Spleen (tissue), 11 donors: ENCODE results near the gene P2RY2. TPM values are rescaled to one million over a fixed set of nuclear protein-coding genes. Genes with fewer than 3 reads are reported as not detected.
A peak's percentile ranks its signal among the peaks of the same experiment; 100 is the strongest.

Source experiments
- DNase-seq: peaks from one replicate; pipeline ENCODE4 v3.0.0-alpha.2; 2020
- H3K27ac ChIP-seq, 8 donors: fragments of 200-600 bp; sonication (generic) in 7 of 8; 1 replicate in 4 of 8; 2 replicates in 4 of 8; pipeline versions ENCODE4 v1.5.0 to v1.8.0; 2016 to 2021; ENCODE audit warnings: inconsistent platforms in 4 of 8, mild to moderate bottlenecking in 4 of 8, moderate library complexity in 1 of 8
- H3K27me3 ChIP-seq, 7 donors: fragments of 200-600 bp; sonication (generic) in 6 of 7; replicated peaks in 1 of 7; 1 replicate in 4 of 7; 2 replicates in 3 of 7; pipeline versions ENCODE4 v1.5.0 to v1.8.0; 2016 to 2021; ENCODE audit warnings: inconsistent platforms in 3 of 7, mild to moderate bottlenecking in 1 of 7
- H3K36me3 ChIP-seq, 6 donors: fragments of 200-600 bp; sonication (generic) in 5 of 6; 1 replicate in 4 of 6; 2 replicates in 2 of 6; pipeline versions ENCODE4 v1.5.0 to v1.8.0; 2016 to 2021; ENCODE audit warnings: inconsistent platforms in 2 of 6
- H3K4me1 ChIP-seq, 6 donors: fragments of 200-600 bp; sonication (generic) in 5 of 6; 1 replicate in 3 of 6; 2 replicates in 3 of 6; pipeline versions ENCODE4 v1.5.0 to v1.8.0; 2016 to 2021; ENCODE audit warnings: inconsistent platforms in 3 of 6
- H3K4me3 ChIP-seq, 8 donors: fragments of 200-600 bp; sonication (generic) in 7 of 8; 1 replicate in 4 of 8; 2 replicates in 4 of 8; pipeline versions ENCODE4 v1.5.0 to v1.8.0; 2016 to 2021; ENCODE audit warnings: inconsistent platforms in 4 of 8, mild to moderate bottlenecking in 4 of 8, moderate library complexity in 2 of 8
- H3K9me3 ChIP-seq, 8 donors: fragments of 200-600 bp; sonication (generic) in 7 of 8; 1 replicate in 4 of 8; 2 replicates in 4 of 8; pipeline versions ENCODE4 v1.5.0 to v1.8.0; 2016 to 2021; ENCODE audit warnings: inconsistent platforms in 4 of 8
- POLR2A ChIP-seq, 3 donors: fragments of 450-650 bp; IDR thresholded peaks; one replicate each; pipeline ENCODE4 v1.5.1; 2017; ENCODE audit warnings: antibody characterized with exemption in 3 of 3, mild to moderate bottlenecking in 1 of 3
- POLR2AphosphoS5 ChIP-seq, 3 donors: sonication (generic); formaldehyde crosslinking; IDR thresholded peaks; one replicate each; pipeline ENCODE4 v1.5.1; 2017; ENCODE audit warnings: antibody characterized with exemption in 3 of 3
- WGBS, 5 donors: extraction: QIAGEN DNeasy Blood & Tissue Kit in 3 of 5; methylation state at CpG; one replicate each; pipeline versions ENCODE4 v1.1.5 to v1.1.7; 2013 to 2018; 5-methylcytosine and 5-hydroxymethylcytosine counted together
- intact Hi-C: fragments of 100-400 bp; cut with DNase I; formaldehyde crosslinking; loops from one replicate; pipeline ENCODE4 v1.15.0; 2023; ENCODE audit warnings: low total_unique reads
- polyA plus RNA-seq, 3 donors: library from polyadenylated mRNA; stranded (reverse); fragments of 200-250 nt; gene quantifications; one replicate each; pipeline ENCODE4 v1.2.1, GENCODE V29; 2013
- total RNA-seq, 7 donors: library from RNA; depleted of rRNA in 3 of 7; stranded (reverse); fragments of >200 nt in 3 of 7; fragmentation: NEBNext Ultra II Directional in 4 of 7; extraction: Animal tissue kit (Norgen Biotek cat#: 25700) in 4 of 7; gene quantifications; one replicate each; pipeline versions ENCODE4 v1.1.0 to v1.2.1, GENCODE V29; 2016 to 2021
- TF ChIP-seq, protein P1 (sequence below), 11 experiments: fragments of 200-600 bp in 7 of 11; fragments of 450-650 bp in 4 of 11; sonication (generic) in 4 of 11; IDR thresholded peaks in 8 of 11; conservative IDR thresholded peaks in 3 of 11; 1 replicate in 7 of 11; 2 replicates in 4 of 11; pipeline versions ENCODE4 v1.4.0 to v1.8.0; 2016 to 2021; ENCODE audit warnings: antibody characterized with exemption in 11 of 11, inconsistent platforms in 4 of 11, mild to moderate bottlenecking in 1 of 11
- donor health status: healthy with polysubstance abuse.
- donor health status: DM: no; HTN: no; CAD: no; lungs with moderate emphysema.
- donor health status: DM: no; HTN: no; CAD: no.
- donor health status: Bipolar disorder and iron deficiency.
- donor health status: healthy.
- donor health status: DM: no; HTN: no; CAD: no.
- donor health status: DM: yes; HTN: yes; CAD: no.

The P2RY2 gene
- total and polyA plus RNA-seq, 10 donors, result 0.99 to 17.5 (median 10.7) TPM

- H3K4me3 ChIP-seq, result no peak overlapping the region
- H3K4me1 ChIP-seq, result peaks cover 0 to 46% (median 9%) of the 10 kb centered on the region in 6 donors
- H3K27me3 ChIP-seq, result no peaks in the 10 kb centered on the region
- intact Hi-C loops, result no loop called here
- no peaks in the 10 kb centered on the region for H3K9me3 ChIP-seq
- DNase-seq, result no peak
- TF ChIP-seq POLR2A (IDR thresholded peaks at IDR 0.05) (no peak), POLR2AphosphoS5 (IDR thresholded peaks at IDR 0.05) (no peak)
- TF ChIP-seq, protein P1, sequence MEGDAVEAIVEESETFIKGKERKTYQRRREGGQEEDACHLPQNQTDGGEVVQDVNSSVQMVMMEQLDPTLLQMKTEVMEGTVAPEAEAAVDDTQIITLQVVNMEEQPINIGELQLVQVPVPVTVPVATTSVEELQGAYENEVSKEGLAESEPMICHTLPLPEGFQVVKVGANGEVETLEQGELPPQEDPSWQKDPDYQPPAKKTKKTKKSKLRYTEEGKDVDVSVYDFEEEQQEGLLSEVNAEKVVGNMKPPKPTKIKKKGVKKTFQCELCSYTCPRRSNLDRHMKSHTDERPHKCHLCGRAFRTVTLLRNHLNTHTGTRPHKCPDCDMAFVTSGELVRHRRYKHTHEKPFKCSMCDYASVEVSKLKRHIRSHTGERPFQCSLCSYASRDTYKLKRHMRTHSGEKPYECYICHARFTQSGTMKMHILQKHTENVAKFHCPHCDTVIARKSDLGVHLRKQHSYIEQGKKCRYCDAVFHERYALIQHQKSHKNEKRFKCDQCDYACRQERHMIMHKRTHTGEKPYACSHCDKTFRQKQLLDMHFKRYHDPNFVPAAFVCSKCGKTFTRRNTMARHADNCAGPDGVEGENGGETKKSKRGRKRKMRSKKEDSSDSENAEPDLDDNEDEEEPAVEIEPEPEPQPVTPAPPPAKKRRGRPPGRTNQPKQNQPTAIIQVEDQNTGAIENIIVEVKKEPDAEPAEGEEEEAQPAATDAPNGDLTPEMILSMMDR (IDR thresholded peaks at IDR 0.05 in 8 of 11, conservative IDR thresholded peaks at IDR 0.05 in 3 of 11), result no peak
- no peaks in the 10 kb centered on the region for H3K36me3 ChIP-seq
- peak overlapping the region in 3 of 8 donors; percentile 5 to 35 (median 9) for H3K27ac ChIP-seq
These were observed 17.8 kb upstream of the P2RY2 start for GRCh38 chr11:73200256-73200655.

- no peak for DNase-seq
- WGBS, 5 donors, result 66 to 88% (median 78%) methylated on average over 3 to 6 of the region's 6 CpGs
- TF ChIP-seq POLR2A (IDR thresholded peaks at IDR 0.05) (no peak), POLR2AphosphoS5 (IDR thresholded peaks at IDR 0.05) (no peak)
- TF ChIP-seq, protein P1 (IDR thresholded peaks at IDR 0.05 in 8 of 11, conservative IDR thresholded peaks at IDR 0.05 in 3 of 11), result no peak
These were observed 16.8 kb upstream of the P2RY2 start for GRCh38 chr11:73201249-73201648.

DNA sequence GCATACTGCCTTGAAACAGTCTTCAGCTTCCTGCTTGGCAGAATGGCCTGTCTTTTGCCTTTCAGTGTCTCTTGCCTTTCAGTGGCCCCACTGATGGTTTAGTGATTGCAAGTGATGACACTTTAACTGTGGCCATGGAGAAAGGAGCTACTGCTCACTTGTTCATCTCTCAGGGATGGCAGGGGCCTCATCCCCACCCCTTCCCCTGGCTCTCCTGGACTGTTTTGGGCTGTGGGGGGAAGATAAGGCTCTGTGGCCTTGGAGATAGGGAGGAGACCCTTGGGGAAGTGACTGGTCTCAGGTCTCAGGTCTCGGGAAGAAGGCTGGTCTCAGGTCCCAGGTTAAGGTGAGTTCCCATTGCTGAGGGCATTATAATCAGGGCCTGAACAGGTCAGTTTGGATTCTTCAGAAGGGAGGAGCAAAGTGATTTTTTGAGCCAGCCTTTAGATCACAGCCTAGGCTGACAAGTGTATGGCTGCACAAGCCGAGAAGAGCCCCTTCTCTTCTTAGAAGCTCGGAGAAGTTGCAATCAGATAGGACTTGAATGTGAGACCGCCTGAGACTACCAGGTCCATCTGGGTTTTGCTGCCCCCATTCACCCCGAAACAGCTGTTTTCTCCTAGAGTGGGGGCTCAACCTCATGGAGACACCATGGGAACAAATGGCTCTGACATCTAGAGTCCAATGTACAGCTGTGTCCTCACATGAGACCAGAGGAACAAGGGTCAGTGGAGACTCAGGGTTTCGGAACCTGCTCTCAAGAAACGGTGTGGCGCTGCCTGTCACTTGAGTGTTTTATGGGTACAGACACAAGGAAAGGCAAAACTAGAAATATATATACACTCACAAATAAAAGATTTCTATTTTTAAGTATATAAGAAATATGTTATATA, 15.9 kb upstream of the P2RY2 start:
- no peaks in the 10 kb centered on the region for H3K36me3 ChIP-seq
- no peak overlapping the region for H3K4me3 ChIP-seq
- H3K9me3 ChIP-seq, result no peaks in the 10 kb centered on the region
- 89 to 94% (median 91%) methylated on average over 8 of the region's 8 CpGs for WGBS, 5 donors
- peaks cover 0 to 55% (median 9%) of the 10 kb centered on the region in 6 donors for H3K4me1 ChIP-seq
- no peak overlapping the region for H3K27ac ChIP-seq
- intact Hi-C loops, result no loop called here
- H3K27me3 ChIP-seq, result no peaks in the 10 kb centered on the region
- TF ChIP-seq POLR2A (IDR thresholded peaks at IDR 0.05) (no peak), POLR2AphosphoS5 (IDR thresholded peaks at IDR 0.05) (no peak)
- TF ChIP-seq, protein P1 (IDR thresholded peaks at IDR 0.05 in 8 of 11, conservative IDR thresholded peaks at IDR 0.05 in 3 of 11), result no peak
- no peak for DNase-seq

More at GRCh38 chr11:73201249-73201648, 16.8 kb upstream of the P2RY2 start:
- H3K27me3 ChIP-seq, result no peaks in the 10 kb centered on the region
- no peak overlapping the region for H3K4me3 ChIP-seq
- intact Hi-C loops, result no loop called here
- H3K36me3 ChIP-seq, result no peaks in the 10 kb centered on the region
- no peak overlapping the region for H3K27ac ChIP-seq
- peaks cover 0 to 55% (median 9%) of the 10 kb centered on the region in 6 donors for H3K4me1 ChIP-seq
- H3K9me3 ChIP-seq, result no peaks in the 10 kb centered on the region

DNA sequence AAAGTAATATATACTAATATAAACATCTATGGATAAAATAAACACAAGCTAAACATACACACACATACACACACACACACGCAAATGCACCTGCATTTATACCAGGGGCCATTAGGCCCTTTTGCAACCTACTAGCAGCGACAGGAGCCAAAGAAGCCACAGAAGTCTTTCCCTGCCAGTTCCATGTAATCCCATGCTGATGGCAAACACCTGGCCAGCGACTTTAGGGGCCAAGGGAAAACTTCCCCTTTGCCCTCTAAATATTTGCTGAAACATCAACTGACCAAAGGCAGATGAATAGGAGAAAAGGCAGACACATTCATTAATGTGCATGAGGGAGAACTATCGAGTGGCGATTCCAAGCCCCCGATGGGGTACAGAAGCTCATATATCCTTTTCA, 14.8 kb upstream of the P2RY2 start:
- TF ChIP-seq POLR2AphosphoS5 (IDR thresholded peaks at IDR 0.05) (no peak), POLR2A (IDR thresholded peaks at IDR 0.05) (no peak)
- TF ChIP-seq, protein P1 (IDR thresholded peaks at IDR 0.05 in 8 of 11, conservative IDR thresholded peaks at IDR 0.05 in 3 of 11), result no peak
- Histone ChIP-seq H3K9me3 (no peaks in the 10 kb centered on the region), H3K27ac (peak overlapping the region in 2 of 8 donors; percentile 81 to 82), H3K36me3 (no peaks in the 10 kb centered on the region), H3K27me3 (no peaks in the 10 kb centered on the region), H3K4me3 (no peak overlapping the region), H3K4me1 (peaks cover 0 to 55% (median 9%) of the 10 kb centered on the region in 6 donors)
- no peak for DNase-seq
- 78 to 86% (median 81%) methylated on average over 6 of the region's 6 CpGs for WGBS, 5 donors
- intact Hi-C loops, result no loop called here
